DMS53 treated with DMSO at 0.1 percent for 48 hours (cell line): ENCODE results near the gene HMGCS2.
A peak's percentile ranks its signal among the peaks of the same experiment; 100 is the strongest.

Experiments used
- DNase-seq: peaks from one replicate; lab custom pipeline; 2025; ENCODE audit not compliant: unreplicated experiment; lab: John Stamatoyannopoulos, UW

Gene HMGCS2

GRCh38 chr1:119768778-119769177, at the start of gene HMGCS2:
HMGCS2 (minus strand) TSS chr1:119768905; CDS start chr1:119768844, 61 bp downstream.
- DNase-seq, result no peak

- no peak for DNase-seq
Measured at GRCh38 chr1:119818181-119818580, 49.5 kb upstream of the HMGCS2 start.

DNA sequence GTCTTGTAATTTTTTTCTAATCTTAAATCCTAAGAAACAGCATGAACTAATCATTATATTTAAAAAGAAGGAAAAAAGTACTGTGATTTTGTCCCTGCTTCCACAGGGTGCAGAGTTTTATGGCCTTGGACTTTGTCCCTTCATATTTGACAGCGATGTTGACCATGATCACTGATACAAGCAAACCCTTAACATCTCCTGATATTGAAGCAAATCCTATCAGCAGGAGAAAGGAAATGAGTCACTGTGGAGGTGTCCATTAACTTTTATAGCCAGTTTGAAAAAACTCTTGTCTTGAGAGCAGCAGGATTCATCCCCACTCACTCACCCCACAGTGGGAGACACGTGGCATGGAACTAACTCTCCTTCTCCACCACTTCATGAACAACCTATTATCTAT, 47.7 kb upstream of the HMGCS2 start:
- DNase-seq, result peak; percentile 32

- no peak for DNase-seq
Measured at GRCh38 chr1:119815928-119816327, 47.2 kb upstream of the HMGCS2 start.

DNA sequence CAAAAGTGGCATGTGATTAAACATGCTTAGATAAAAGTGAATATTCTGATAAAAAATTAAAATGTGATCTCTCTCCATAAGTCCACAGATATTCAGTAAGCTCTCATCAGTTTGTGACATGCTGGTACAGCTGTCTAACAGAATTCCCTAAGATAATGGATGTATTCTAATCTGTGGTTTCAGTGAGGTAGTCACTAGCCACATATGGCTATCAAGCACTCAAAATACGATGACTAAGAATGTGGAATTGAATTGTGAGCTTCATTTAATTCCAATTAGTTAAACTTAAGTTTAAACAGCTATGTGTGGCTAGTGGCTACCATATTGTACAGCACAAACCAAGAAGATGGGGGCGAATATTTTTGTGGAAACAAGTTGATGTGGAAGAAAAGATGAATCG, 46.7 kb upstream of the HMGCS2 start:
- DNase-seq, result no peak

GRCh38 chr1:119814288-119814687, 45.6 kb upstream of the HMGCS2 start:
- DNase-seq, result no peak

GRCh38 chr1:119811985-119812557, 43.4 kb upstream of the HMGCS2 start:
- DNase-seq, result no peak

DNA sequence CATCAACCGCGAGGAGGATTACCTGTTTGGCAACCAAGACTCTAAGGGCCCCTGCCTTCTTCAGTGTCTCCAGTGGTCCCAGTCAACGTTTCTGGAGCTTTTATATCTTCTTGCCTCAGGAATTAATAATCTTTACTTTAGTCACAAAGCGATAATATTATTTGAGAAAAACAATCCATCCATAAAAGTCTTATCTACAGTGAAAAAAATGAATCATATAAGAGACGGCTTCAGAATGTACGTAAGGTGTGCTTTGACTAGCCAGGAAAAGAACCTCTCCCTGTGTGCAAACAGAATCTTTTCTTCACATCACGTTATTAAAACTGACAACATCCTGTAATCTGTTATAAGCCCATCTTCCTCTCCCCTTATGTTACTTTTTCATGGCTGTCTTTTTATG, 42.7 kb upstream of the HMGCS2 start, which contains the start of gene REG4:
TSS of gene REG4 (minus strand) at position 74 of the 400 bp plus-strand sequence. CDS start 2,691 bp downstream, outside the sequence.
- DNase-seq, result no peak

DNA sequence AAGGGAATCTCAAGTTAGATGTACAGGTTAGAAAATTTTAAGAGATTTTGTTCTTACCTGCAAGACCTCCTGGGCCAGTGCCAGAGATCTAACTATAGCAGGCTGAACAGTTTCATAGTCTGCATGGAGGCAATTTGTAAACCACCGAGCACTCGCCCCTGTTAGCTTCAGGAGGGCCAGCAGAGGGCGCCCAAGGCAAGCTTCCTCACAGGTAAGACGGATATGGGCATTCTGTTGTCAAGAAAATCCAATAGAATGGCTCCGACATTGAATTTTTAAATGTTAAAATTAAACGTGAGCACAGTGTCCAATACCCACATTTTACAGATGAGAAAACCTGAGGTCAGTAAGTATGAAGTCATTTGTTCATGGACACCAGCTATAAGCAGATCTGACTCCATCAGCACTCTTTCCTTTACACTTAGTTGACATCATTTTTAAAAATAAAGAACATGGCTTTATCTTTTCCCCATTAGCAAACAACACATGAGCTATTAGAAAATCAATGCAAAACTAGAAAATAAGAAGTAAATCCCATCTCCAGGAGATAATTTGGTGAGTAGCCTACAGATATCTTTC, 40.4 kb upstream of the HMGCS2 start:
- no peak for DNase-seq

DNA sequence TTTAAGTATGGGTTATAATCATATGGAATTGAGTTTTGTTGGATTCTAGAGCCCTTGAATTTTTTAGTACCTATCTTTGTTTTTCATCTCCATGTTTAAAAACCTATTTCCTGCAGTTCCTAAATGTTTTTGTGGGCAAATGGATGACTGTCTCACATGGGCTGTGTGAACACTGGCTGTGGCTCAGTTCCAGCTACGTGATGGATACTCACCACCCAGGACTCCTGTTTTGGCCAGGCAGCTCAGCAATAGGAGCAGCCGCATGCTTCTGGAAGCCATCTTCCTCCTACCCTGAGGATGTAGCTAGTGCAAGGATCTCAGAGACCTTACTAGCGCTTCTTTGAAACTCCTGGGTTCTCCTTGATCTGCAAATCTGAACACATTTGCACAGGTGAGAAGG, 39.8 kb upstream of the HMGCS2 start:
- no peak for DNase-seq

- no peak for DNase-seq
Measured at GRCh38 chr1:119806489-119806888, 37.8 kb upstream of the HMGCS2 start.

- no peak for DNase-seq
Measured at GRCh38 chr1:119805746-119806145, 37.0 kb upstream of the HMGCS2 start.

DNA sequence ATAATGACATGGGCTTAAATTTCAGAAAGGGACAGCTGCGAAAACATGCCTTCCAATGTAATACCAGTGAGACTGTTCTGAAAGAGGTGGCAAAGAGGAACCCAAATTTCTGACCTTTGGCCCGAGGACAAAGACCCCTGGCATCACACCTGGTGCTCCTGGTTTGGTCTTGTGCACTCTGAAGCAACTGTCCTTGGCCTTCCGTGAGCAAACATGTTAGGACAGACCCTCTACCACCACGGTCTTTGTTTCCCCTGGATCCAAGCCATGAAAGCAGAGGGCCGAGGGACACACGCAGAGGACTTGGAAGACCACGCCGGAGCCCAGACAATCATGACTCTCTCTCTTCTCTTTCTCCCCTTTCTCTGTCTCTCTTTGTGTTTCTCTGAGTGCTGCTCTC, 36.5 kb upstream of the HMGCS2 start:
- DNase-seq, result no peak

- DNase-seq, result no peak
Measured at GRCh38 chr1:119799599-119800177, 31.0 kb upstream of the HMGCS2 start.

GRCh38 chr1:119799003-119799402, 30.3 kb upstream of the HMGCS2 start:
- no peak for DNase-seq

DNA sequence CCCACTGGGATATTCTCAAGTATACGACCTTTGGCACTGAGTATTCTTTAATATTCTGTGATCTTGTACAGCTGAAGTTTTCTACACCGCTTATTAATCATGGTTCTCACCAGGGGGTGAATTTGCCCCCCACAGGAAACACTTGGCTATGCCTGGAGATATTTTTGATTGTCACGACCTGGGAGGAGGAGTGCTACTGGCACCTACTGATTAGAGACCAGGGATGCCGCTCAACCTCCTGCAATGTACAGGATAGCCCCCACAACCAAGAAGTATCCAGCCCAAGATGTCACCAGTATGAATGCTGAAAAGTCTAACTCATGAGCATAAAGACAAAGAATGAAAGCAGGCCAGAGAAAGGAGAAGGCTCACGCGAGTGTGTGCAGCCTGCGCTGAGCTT, 28.9 kb upstream of the HMGCS2 start:
- no peak for DNase-seq

GRCh38 chr1:119797162-119797561, 28.5 kb upstream of the HMGCS2 start:
- DNase-seq, result no peak

DNA sequence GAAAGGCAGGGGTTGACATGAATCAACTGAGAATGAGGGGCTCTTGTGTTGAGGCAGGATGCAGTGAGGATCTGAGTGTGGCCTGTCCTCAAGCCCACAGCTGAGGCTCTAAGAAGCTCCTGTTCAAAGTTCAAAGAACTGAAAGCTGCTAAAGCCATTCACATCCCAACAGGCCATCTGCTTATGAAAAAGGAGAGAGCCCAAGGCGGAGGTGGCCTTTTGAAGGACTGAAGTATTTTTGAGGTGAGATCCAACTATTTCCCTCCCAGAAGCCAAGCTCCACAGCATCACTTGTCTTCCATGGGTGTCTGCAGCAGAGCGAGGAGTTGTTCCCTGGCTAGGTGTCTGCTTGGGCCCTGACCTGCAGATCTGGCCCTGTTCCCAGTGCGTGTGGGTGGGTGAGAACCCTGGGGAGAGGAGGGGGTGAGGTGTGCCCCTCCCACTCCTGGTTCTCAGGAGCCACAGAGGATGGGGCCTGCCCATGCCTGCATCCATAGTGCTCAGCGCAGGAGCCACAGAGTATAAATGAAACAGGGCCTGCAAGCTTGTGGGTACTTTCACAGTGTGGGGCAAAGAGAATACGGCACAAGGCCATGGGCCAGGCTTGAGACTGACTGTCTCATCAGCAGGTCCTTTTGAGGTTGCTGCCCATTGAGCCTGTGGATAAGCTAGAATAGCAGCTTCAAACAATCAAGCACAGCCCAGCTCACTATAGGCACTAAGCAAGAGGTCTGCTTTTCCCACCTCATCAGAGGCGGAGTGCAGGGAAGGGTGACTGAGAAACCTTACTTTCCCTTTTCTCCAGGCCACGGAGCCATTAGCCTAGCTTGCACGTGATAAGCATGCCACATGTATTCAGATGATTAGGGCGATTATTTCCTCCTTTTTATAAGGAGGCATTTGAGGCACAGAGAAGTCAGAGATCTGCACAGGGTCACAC, 26.8 kb upstream of the HMGCS2 start:
- no peak for DNase-seq

DNA sequence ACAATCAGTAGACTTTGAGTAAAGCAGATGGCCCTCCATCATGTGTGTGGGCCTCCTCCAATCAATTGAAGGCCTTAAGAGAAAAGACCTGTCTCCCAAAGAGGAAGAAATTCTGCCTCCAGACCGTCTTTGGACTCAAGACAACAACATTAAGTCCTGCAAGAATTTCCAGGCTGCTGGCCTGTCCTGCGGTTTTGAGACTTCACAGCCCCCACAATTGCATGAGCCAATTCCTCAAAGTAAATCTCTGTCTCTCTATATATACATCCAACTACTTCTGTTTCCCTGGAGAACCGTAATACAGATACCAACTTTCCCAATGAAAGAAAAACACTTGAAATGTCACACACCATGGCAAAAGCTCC, 26.2 kb upstream of the HMGCS2 start:
- DNase-seq, result no peak

DNA sequence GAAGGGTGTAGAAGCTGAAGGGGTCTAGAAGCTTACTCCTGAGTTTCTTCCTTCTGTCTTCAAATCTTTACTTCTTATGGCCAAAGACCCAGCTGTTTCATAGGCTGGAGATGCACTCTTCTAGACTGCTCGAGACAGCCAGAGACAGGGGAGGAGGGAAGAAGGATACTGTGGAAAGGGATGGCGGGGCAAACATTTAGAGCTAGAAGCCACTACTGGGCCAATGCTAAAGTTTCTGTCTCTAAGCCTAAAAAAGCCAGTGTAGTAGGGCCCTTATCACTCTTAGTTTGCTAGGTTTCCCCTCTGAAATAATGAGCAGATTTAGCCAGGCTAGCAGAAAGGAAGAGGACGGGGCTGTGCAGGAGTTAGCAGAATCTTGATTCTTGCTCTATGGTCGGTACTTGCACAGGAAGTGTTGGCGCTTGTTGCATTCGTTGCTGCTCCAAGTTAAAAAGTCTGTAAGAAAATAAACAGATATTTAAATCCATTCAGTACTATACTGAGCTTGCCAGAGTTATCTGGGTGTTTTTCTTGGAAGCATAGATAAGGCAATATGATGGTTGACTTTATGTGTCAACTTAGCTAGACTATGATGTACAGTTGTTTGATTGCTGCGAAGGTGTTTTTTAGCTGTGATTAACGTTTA, 25.6 kb upstream of the HMGCS2 start:
- no peak for DNase-seq

- DNase-seq, result no peak
Measured at GRCh38 chr1:119791377-119791776, 22.7 kb upstream of the HMGCS2 start.
